ENCODE data around the gene IL3.
"Not testable (repeated sequence)": the region's sequence is repeated elsewhere in the genome, so short reads cannot be mapped to it uniquely, and the experiment has no call there.

Gene IL3

DNA sequence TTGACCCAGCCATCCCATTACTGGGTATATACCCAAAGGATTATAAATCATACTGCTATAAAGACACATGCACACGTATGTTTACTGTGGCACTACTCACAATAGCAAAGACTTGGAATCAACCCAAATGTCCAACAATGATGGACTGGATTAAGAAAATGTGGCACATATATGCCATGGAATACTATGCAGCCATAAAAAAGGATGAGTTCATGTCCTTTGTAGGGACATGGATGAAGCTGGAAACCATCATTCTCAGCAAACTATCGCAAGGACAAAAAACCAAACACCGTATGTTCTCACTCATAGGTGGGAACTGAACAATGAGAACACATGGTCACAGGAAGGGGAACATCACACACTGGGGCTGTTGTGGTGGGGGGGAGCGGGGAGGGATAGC, 48.5 kb downstream of the IL3 start:
- not testable (repeated sequence) for H3K36me3 ChIP-seq (ENCODE audit: control insufficient read depth in 5 of 5, insufficient read depth in 5 of 5, low read length in 5 of 5); H3K9ac ChIP-seq (ENCODE audit: low read length in 5 of 5); H3K9me3 ChIP-seq (ENCODE audit: control insufficient read depth in 5 of 5, low read length in 5 of 5); H3K27me3 ChIP-seq (ENCODE audit: control insufficient read depth in 5 of 5, insufficient read depth in 4 of 5, low read length in 5 of 5); H3K27ac ChIP-seq (ENCODE audit: low read depth, low read length); H3K4me3 ChIP-seq (ENCODE audit: low read depth in 1 of 5, low read length in 5 of 5)
- peaks cover under 1 to 10% (median 3%) of the 10 kb centered on the region in 5 donors for H3K4me1 ChIP-seq (ENCODE audit: control insufficient read depth in 5 of 5, insufficient read depth in 5 of 5, low read length in 5 of 5)

DNA sequence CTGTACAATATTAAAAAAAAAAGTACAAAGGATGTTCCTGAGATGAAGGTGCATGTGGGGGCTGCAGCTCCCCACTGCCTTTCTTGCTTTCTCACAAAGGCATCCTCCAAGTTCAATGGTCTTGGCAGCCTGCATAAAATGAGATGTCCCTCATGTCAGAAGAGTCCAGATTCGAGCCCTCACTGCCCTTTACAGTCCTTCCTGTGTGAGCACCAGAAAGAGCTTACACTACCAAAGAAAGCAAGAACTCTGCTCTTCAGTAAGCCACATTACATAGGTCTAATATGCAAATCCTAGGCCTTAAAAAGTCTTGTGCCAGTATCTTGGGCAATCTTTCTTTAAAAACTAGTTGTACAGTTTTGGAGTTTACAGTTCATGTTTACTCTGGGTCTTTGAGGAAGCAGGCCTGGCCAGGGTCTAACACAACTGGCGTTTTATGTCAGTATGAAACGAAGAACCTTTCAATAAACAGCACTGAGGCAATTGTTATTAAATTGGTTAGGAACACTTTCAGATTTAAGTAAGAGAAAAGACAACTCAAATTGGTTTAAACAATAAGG, 49.1 kb downstream of the IL3 start:
- Histone ChIP-seq H3K4me1 (ENCODE audit: control insufficient read depth in 5 of 5, insufficient read depth in 5 of 5, low read length in 5 of 5) (peaks cover 0 to 4% (median 0%) of the 10 kb centered on the region in 5 donors), H3K36me3 (ENCODE audit: control insufficient read depth in 5 of 5, insufficient read depth in 5 of 5, low read length in 5 of 5) (no peaks in the 10 kb centered on the region), H3K4me3 (ENCODE audit: low read depth in 1 of 5, low read length in 5 of 5) (no peak overlapping the region), H3K9ac (ENCODE audit: low read length in 5 of 5) (no peak overlapping the region), H3K27me3 (ENCODE audit: control insufficient read depth in 5 of 5, insufficient read depth in 4 of 5, low read length in 5 of 5) (no peaks in the 10 kb centered on the region), H3K9me3 (ENCODE audit: control insufficient read depth in 5 of 5, low read length in 5 of 5) (peaks cover 0 to 7% (median 3%) of the 10 kb centered on the region in 5 donors), H3K27ac (ENCODE audit: low read depth, low read length) (no peak overlapping the region)

DNA sequence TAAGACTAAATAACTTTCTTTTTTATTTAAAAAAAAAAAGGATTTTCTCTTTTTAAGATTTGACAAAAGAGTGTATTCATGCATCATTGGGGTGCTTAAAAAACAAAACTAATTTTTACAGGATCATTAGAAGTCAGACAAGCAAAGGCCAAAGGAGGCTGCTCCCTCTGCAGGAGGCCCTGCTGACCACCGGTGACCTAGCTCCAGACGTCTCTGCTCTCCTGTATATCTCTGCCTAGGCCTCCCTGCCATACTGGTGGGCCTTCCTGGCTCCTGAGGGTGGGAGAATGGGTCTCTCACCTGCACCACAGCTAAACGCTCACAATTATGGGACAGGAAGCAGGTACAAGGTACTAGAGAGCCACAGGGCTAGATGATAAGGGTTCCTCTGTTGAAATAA, 49.7 kb downstream of the IL3 start:
- Histone ChIP-seq H3K9me3 (ENCODE audit: control insufficient read depth in 5 of 5, low read length in 5 of 5) (peaks cover 0 to 7% (median 3%) of the 10 kb centered on the region in 5 donors), H3K36me3 (ENCODE audit: control insufficient read depth in 5 of 5, insufficient read depth in 5 of 5, low read length in 5 of 5) (no peaks in the 10 kb centered on the region), H3K9ac (ENCODE audit: low read length in 5 of 5) (no peak overlapping the region), H3K27me3 (ENCODE audit: control insufficient read depth in 5 of 5, insufficient read depth in 4 of 5, low read length in 5 of 5) (no peaks in the 10 kb centered on the region), H3K4me3 (ENCODE audit: low read depth in 1 of 5, low read length in 5 of 5) (no peak overlapping the region), H3K27ac (ENCODE audit: low read depth, low read length) (no peak overlapping the region), H3K4me1 (ENCODE audit: control insufficient read depth in 5 of 5, insufficient read depth in 5 of 5, low read length in 5 of 5) (no peaks in the 10 kb centered on the region)

DNA sequence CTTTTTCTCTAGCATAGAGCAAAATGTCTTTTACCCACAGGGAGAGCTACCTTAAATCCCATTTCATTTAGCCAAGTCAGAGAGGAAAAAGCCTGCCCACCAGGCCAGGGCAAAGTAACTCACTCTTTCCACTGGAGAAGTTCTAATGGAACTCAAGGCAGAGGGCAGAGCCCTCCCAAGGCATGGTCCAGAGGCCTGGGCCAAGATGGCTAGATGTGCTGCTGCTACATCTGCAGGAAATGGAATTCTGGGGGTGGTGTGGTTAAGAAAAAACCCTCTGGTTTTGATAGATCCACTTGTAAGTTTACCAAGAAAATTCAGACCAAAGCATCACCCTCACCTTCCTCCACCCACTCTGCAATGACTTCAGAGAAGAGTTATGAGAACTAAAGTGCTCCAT, 50.5 kb downstream of the IL3 start:
- Histone ChIP-seq H3K27ac (ENCODE audit: low read depth, low read length) (no peak overlapping the region), H3K27me3 (ENCODE audit: control insufficient read depth in 5 of 5, insufficient read depth in 4 of 5, low read length in 5 of 5) (no peaks in the 10 kb centered on the region)

DNA sequence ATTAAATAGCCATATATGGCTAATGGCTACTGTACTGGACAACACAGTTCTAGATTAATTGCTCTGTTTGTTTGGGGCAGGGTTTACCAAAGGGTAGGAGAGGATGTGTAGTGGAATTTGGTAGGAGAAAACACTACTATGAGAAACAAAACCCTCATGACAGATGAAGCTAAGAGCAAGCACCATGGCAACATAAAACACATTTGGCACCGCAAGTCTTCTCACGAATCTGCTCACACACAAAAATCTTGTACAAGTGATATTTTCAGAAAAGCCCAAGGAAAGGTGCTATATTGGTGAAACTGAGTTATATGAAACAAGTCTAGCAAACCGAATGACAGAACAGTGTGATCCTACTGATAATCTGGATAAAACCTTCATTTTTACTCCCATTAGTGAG, 51.7 kb downstream of the IL3 start:
- H3K9ac ChIP-seq (ENCODE audit: low read length in 5 of 5), result no peak overlapping the region
- H3K4me3 ChIP-seq (ENCODE audit: low read depth in 1 of 5, low read length in 5 of 5), result no peak overlapping the region
- H3K27ac ChIP-seq (ENCODE audit: low read depth, low read length), result no peak overlapping the region
- peaks cover 0 to 7% (median 3%) of the 10 kb centered on the region in 5 donors for H3K9me3 ChIP-seq (ENCODE audit: control insufficient read depth in 5 of 5, low read length in 5 of 5)
- no peaks in the 10 kb centered on the region for H3K36me3 ChIP-seq (ENCODE audit: control insufficient read depth in 5 of 5, insufficient read depth in 5 of 5, low read length in 5 of 5)
- no peaks in the 10 kb centered on the region for H3K4me1 ChIP-seq (ENCODE audit: control insufficient read depth in 5 of 5, insufficient read depth in 5 of 5, low read length in 5 of 5)
- no peaks in the 10 kb centered on the region for H3K27me3 ChIP-seq (ENCODE audit: control insufficient read depth in 5 of 5, insufficient read depth in 4 of 5, low read length in 5 of 5)

More for the DNA sequence above, 50.5 kb downstream of the IL3 start:
- H3K4me3 ChIP-seq (ENCODE audit: low read depth in 1 of 5, low read length in 5 of 5), result no peak overlapping the region
- H3K36me3 ChIP-seq (ENCODE audit: control insufficient read depth in 5 of 5, insufficient read depth in 5 of 5, low read length in 5 of 5), result no peaks in the 10 kb centered on the region
- no peak overlapping the region for H3K9ac ChIP-seq (ENCODE audit: low read length in 5 of 5)
- no peaks in the 10 kb centered on the region for H3K4me1 ChIP-seq (ENCODE audit: control insufficient read depth in 5 of 5, insufficient read depth in 5 of 5, low read length in 5 of 5)
- H3K9me3 ChIP-seq (ENCODE audit: control insufficient read depth in 5 of 5, low read length in 5 of 5), result peaks cover 0 to 7% (median 3%) of the 10 kb centered on the region in 5 donors

Data from subcutaneous abdominal adipose tissue (tissue), 5 donors.